ENCODE measurements around the gene LMF1. TPM values are rescaled to one million over a fixed set of nuclear protein-coding genes. Genes with fewer than 3 reads are reported as not detected.

Gene LMF1
- total and polyA plus RNA-seq, 2 of the 13 experiments (the other 11 are each of a cell fraction or from before 2014, with no cell fraction given), result 6.8 to 8.5 TPM

GRCh38 chr16:912684-913613 is 57.8 kb downstream of the LMF1 start (continued):
- TF ChIP-seq RXRA (CRISPR knock-in tag; IDR thresholded peaks at IDR 0.05) (peak; percentile 99), ZNF251 (CRISPR knock-in tag; IDR thresholded peaks at IDR 0.05) (no peak), ZNF280B (CRISPR knock-in tag; IDR thresholded peaks at IDR 0.05; ENCODE audit: borderline replicate concordance) (no peak), HNF1B (CRISPR knock-in tag; IDR thresholded peaks at IDR 0.05) (peak; percentile 66), ZNF512 (CRISPR knock-in tag; IDR thresholded peaks at IDR 0.05) (no peak), MAFG (CRISPR knock-in tag; IDR thresholded peaks at IDR 0.05) (no peak), ZNF207 (IDR thresholded peaks at IDR 0.05; ENCODE audit: borderline replicate concordance) (no peak), ZBTB14 (CRISPR knock-in tag; IDR thresholded peaks at IDR 0.05) (no peak), GLI4 (CRISPR knock-in tag; IDR thresholded peaks at IDR 0.05; ENCODE audit: borderline replicate concordance) (no peak), CC2D1A (CRISPR knock-in tag; IDR thresholded peaks at IDR 0.05) (no peak), ATF4 (CRISPR knock-in tag; IDR thresholded peaks at IDR 0.05) (no peak), ZNF138 (CRISPR knock-in tag; IDR thresholded peaks at IDR 0.05; ENCODE audit: low read depth) (no peak), HOMEZ (CRISPR knock-in tag; IDR thresholded peaks at IDR 0.05; ENCODE audit: low read depth) (no peak), ZNF432 (CRISPR knock-in tag; IDR thresholded peaks at IDR 0.05; ENCODE audit: borderline replicate concordance) (no peak), MYNN (CRISPR knock-in tag; IDR thresholded peaks at IDR 0.05; ENCODE audit: low read depth) (0 out of 2 replicates have a peak, but pooled peaks have one; percentile 41), KLF15 (CRISPR knock-in tag; IDR thresholded peaks at IDR 0.05; ENCODE audit: borderline replicate concordance) (no peak), LBX2 (CRISPR knock-in tag; IDR thresholded peaks at IDR 0.05; ENCODE audit: borderline replicate concordance) (no peak)

Data from HepG2 (cell line).